DMS114 treated with DMSO at 0.1 percent for 48 hours (cell line): ENCODE data around the gene PDLIM7.

Experiments
- DNase-seq: peaks from one replicate; lab custom pipeline; 2025; ENCODE audit not compliant: unreplicated experiment; lab: John Stamatoyannopoulos, UW

PDLIM7 gene

GRCh38 chr5:177507596-177508220 is 10.3 kb upstream of the PDLIM7 start:
- DNase-seq = no peak

- peak; percentile 23 for DNase-seq
Measured at GRCh38 chr5:177507165-177507564, 9.8 kb upstream of the PDLIM7 start.

- DNase-seq = no peak
Measured at GRCh38 chr5:177505075-177505474, 7.7 kb upstream of the PDLIM7 start.

- DNase-seq = no peak
Measured at GRCh38 chr5:177504086-177505056, 7.0 kb upstream of the PDLIM7 start.

- no peak for DNase-seq
Measured at GRCh38 chr5:177503351-177504085, 6.1 kb upstream of the PDLIM7 start.

GRCh38 chr5:177502886-177503285 is 5.5 kb upstream of the PDLIM7 start:
- no peak for DNase-seq

- DNase-seq = no peak
Measured at GRCh38 chr5:177501874-177502678, 4.7 kb upstream of the PDLIM7 start.

GRCh38 chr5:177500685-177501522 is 3.5 kb upstream of the PDLIM7 start:
- DNase-seq = peak; percentile 77

- no peak for DNase-seq
Measured at GRCh38 chr5:177499842-177500241, 2.4 kb upstream of the PDLIM7 start.

GRCh38 chr5:177498013-177498787 is 796 bp upstream of the PDLIM7 start:
- no peak for DNase-seq

- no peak for DNase-seq
Measured at GRCh38 chr5:177496727-177497291, 595 bp downstream of the PDLIM7 start.

GRCh38 chr5:177496070-177496726 is 1.2 kb downstream of the PDLIM7 start:
- DNase-seq = peak; percentile 17

- no peak for DNase-seq
Measured at GRCh38 chr5:177495243-177496060, 2.0 kb downstream of the PDLIM7 start.

GRCh38 chr5:177494346-177495195 is 2.8 kb downstream of the PDLIM7 start:
- DNase-seq = no peak

GRCh38 chr5:177493795-177494345 is 3.5 kb downstream of the PDLIM7 start:
- DNase-seq = no peak

GRCh38 chr5:177492841-177493240 is 4.6 kb downstream of the PDLIM7 start:
- DNase-seq = no peak
